ENCODE measurements around the gene RRM2.

The RRM2 gene

DNA sequence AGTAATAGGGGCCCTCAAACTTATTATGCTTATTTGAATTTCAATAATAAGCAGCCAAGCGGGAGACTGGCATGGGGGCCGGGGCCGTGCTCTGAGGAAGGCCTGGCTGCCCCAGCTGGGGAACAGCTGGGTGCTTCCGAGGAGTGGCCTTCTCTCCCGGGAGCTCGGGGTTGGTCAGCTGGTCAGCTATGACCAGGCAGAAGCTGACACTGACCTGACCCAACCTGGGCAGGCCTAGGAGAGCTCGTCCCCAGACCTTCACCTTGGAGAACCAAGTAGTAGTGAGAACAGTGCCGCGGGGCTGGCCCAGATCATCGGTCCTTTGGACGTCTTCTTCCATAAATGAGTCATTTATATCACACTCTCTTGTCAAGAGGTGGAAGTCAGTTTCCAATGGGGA is 36.1 kb downstream of the RRM2 start:
- DNase-seq (ENCODE audit: low read depth): no peak

DNA sequence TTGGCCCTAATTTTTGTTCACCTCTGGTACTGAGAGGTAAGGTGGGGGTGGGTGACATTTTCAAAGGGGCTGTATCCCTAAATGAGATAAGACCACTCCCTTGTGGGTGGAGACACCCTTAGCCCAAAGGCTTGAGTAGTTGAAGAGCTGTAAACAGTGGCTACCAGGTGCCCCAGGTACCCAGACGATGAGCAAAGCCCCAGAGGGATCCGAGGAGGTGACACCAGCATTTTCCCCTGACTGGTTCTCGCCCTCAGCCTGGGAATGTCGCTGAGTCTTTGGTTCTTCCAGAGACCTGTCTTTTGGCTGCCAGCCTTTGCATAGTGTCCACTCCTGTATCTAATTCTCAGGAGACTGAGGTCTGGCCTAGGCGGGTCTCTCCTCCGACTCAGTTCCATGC is 36.5 kb downstream of the RRM2 start:
- DNase-seq (ENCODE audit: low read depth): no peak

DNA sequence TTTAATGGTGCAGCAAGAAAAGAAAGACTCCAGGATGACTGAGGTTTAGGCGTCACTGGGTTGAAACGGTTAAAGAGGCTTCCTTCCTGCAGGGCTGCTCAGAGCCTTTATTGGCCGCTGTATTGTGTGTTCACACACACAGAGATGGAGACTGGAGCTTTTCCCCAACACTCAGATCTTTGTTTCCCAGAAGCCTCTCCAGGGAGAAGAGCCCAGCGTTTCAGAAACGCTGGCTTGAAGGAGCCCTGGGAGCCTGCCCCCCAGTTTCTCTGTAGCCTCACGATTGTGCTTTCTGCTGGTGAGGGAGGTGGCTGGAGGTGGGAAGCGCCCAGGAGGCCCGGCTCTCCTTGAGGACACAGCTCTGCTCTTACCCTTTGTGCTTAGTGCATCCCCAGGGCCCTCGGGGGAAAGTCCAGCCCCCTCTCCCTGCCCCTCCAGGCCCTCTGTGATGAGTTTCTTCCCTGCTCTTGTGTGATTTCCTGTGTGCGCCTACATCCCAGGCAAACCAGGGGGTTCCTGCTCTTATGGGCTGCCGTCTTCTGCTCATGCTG is 37.1 kb downstream of the RRM2 start:
- no peak for DNase-seq (ENCODE audit: low read depth)

DNA sequence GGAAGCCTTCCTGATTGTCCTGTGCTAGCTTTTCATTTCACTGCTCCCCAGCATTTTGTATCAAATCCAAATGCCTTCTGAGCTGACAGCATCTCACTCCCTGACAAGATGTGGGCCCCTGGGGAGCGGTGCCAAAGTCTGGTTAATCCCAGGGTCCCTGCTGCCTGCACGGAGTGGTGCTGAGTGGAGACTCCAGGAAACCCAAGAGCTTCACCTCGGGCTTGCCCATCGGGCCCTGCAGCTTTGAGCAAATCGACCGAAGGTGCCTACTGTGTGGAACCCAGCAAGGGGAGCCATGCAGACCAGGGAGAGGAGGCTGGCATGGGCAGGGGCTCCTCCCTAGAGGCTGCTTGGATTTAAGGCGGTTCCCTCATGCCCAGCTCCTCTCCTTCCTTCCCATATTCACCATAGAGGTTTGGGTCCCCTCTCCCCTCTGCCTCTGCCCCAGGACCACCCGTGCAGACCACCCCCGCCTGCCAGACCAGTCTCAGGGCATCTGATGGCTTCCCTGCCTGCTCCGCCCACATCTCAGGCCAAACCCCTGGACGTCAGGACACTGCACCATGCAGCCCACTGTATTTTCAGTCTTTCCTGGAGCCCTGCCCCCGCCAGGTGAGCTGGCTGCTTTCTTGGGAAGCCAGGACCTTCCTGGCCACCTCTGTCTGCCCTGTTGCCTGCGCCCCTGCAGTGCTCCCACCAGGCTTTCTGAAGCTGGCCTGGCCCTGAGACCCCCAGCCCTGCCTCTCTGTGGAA is 37.8 kb downstream of the RRM2 start:
- DNase-seq (ENCODE audit: low read depth): no peak

DNA sequence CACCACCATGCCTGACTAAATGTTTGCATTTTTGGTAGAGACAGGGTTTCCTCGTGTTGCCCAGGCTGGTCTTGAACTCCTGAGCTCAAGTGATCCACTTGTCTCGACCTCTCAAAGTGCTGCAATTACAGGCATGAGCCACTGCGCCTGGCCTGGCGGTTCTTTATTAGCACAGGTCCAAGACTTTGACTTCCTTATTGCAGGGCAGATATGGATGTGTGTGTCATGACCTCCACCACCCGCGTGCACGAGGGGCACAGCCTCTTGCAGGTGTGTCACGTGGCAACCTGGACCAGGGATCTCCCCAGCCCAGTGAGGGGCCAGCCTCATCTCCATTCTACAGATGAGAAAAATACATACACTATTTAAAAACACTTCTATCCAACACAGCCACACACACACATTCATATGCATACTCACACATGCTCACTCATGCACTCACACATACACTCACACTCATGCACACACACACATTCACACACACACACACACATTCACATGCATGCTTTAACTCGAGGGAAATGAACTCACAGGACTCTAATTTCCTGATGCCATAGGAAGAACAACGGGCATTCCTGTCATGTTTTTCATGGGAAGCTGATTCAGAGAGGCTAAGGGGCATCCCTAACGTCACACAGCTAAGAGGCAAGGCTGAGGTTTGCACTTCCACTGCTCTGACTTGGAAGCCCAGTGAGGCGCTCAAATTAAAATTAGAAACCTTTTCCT is 38.8 kb downstream of the RRM2 start:
- peak; percentile 33 for DNase-seq (ENCODE audit: low read depth)

DNA sequence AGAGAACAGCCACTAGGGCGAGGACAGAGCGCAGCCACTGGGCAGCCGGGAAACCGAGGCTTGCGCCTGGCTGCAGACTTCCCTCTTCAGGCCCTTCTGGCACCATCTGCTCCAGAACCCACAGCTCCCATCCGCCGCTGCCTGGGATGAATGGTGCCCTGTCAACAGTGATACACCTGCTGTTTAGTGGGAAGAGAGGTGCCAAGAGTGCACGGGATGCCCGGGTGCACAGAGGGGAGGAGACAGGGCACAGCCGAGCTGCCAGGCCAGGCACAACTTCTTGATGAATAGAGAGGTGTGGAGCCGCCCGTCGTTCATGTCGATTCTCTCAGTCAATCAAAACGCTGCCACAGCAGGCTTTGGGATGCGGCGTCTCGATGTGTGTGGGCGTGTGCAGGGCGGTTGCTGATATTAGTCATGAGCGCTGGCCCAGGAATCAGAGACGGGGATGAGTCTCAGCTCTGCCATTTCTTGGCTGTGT is 39.5 kb downstream of the RRM2 start:
- no peak for DNase-seq (ENCODE audit: low read depth)

DNA sequence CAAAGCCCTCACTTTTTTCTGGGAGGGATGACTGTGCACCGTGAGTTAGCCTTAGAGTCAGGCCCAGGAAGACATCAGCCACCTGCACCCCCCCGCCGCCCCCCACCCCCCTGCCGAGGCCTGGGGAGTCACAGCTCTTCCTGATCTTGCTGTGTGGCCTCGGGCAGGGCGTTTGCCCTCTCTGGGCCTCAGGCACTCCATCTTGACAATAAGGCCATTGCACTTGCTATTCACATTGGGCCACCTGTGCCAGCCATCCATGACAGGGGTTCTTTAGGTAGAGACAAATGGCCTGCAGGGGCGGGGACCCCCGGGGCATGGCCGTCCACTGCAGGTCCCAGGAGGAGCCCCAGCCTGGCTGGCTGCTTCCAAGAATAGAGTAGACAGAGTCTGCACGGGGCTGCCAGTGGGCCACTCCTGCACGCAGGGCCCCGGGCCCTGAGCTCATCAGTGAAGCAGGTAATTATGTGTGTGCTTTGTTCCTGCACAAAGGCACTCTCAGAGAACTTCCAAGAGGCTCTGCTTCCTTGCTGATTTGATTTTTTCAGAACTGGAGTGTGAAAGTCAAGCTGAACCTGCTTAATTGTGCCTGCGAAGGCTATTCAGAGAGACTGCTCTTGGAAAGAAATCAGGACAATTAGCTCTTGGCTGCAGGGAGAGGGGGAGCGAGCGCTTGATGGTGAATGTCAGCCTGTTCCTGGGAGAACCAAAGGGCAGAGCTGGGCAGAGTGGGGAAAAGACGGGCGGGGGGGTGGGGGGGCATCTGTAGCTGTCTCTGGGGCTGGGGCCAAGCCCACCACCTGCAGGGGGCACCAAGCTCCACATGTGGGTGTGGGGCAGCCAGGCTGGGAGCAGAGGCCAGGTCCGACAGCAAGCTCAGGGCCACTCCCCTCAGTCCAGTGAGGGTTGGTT is 40.3 kb downstream of the RRM2 start:
- no peak for DNase-seq (ENCODE audit: low read depth)

DNA sequence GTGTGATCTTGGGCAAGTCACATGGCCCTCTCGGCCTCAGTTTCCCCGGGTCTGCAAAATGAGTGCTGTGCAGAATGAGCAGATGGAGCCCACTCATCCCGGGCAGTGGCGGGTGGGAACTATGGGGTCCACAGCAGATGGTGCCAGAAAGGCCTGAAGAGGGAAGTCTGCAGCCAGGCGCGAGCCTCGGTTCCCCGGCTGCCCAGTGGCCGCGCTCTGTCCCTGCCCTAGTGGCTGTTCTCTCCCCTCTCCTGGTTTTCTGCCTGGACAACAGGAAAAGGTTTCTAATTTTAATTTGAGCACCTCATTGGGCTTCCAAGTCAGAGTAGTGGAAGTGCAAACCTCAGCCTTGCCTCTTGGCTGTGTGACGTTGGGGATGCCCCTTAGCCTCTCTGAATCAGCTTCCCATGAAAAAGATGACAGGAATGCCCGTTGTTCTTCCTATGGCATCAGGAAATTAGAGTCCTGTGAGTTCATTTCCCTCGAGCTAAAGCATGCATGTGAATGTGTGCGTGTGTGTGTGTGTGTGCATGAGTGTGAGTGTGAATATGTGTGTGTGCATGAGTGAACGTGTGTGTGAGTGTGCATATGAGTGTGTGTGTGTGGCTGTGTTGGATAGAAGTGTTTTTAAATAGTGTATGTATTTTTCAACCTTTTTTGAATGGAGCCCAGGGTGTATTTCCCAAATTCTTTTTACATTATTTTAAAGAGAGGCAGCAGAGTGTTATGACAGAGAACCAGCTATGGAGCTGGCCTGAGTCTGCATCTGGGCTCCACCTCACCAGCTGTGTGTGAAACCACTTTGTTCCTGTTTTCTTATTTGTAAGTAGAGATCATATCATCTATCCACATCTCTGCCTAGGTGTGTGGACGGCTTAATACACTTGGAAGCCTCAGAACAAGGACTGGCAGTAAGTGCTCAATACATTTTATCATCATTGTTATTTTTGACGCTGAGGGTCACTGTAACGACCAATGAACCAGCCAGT is 41.3 kb downstream of the RRM2 start:
- peak; percentile 32 for DNase-seq (ENCODE audit: low read depth)

DNA sequence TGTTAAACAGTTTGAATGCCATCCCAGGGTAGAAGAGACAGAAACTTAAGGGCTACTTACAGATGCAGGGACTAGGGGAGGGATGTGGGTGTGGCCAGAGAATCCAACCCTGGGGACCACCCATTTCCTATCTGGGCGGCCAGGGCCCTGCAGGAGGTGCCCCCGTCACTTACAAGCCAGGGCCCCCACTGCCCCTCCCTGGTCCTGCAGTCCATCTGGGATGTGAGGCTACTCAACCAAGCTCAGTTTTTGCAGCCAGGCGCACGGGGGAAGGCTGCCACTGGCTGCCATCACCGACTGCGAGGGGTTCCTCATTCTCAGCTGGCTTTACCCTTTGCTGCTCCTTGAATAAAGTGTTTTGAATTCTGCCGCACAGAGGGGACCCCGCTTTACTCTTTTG is 42.1 kb downstream of the RRM2 start:
- DNase-seq (ENCODE audit: low read depth): no peak

DNA sequence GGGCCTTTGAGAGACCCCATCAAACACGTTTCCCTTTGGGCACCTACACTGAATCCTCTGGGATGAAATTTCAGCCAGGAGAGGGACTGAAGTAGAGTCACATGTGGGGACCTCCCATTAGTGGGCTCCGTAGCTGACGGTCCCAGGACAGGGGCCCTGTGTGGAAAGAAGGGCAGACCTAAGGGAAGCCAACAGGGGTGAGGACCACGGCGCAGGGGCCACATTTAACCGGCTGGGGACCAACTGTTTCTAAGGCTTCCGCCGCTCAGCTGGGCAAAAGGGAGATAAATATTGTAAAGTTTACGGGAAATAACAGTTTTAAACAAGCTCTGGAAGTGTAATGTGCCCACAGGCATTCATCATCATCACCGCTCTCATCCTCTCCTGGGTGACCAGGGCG is 42.7 kb downstream of the RRM2 start:
- DNase-seq (ENCODE audit: low read depth): no peak

DNA sequence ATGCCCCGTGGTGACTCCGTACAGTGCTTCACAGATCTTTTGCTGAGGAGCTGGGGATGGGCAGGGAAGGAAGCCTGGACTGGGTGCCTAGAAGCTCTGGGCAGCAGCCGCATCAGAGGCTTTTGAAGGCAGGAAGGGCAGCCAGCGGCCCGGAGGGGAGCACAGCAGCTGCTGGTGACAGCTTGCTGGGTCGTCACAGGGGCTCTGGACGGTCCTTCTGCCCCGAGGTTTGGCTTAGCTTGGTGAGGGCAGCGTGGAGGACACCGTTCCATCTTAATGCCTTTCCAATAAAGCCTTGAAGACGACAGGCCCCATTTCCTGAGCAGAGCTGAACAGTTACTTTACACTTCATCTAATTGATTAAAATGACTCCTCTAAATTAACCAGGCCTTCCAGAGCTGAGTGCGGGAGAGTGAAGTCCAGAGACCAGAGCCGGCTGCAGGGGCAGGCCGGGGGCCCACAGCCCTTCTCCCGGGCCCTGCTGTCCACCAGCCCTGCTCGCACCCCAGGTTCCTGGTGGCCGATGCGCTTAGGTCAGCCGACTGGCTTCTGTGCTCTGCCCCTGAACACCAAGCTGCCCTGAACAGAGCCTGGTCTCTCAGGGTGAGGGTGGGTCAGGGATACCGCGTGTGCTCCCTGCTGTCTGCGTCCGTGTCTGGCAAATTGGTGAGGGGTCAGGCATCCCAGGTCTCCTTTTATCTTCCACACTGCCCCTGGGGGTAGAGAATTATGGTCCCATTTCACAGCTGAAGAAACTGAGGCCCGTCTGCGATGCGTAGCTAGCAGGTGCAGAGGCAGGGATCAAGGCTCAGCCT is 43.5 kb downstream of the RRM2 start:
- DNase-seq (ENCODE audit: low read depth): no peak

DNA sequence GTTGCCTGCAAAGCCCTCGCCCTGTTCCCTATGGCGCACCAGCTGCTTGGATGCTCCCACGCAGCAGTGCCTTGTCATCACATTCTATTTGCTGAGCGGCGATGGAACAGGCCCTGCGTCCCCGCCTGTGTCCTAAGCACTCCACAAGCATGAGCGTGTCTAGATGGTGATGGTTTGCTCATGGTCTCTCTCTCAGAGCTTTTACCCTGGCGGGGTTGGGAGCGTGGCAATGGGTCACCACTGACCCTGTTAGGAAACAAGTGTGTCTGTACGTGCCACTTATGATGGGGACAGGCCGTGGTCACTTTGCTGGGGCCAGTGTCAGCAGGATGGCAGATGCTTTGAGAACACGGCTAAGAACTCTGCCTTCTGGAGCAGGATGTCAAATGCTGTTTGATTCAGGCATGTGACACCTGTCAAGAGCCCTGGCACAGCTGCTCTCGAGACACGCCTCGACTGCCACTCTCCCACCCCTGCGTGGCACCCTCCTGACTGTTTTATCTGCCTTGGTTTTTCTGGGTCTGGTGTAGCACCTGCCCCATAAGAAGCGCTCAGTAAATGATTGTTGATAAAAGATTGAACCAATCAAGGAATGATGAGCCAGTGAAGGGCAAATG is 44.2 kb downstream of the RRM2 start:
- no peak for DNase-seq (ENCODE audit: low read depth)

DNA sequence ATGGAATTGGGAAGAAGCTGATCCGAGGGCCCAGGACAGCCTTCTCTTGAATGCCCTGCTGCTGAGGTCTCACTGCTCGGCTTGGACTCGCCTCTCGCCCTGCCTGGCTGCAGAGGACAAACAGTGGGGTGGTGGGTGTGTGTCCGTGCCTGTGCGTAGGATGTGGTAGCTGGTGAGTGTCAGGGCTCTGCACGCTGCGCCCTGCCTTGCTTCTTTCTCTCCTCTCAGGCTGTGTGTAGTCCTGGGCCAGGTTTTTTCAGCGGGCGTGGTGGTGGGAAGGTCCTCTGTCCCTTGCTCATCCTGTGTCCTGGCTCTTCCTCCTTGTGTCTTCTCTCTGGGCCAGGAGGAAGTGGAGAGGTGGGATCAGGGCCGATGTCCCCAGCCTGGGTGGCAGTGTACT is 44.8 kb downstream of the RRM2 start:
- DNase-seq (ENCODE audit: low read depth): no peak

DNA sequence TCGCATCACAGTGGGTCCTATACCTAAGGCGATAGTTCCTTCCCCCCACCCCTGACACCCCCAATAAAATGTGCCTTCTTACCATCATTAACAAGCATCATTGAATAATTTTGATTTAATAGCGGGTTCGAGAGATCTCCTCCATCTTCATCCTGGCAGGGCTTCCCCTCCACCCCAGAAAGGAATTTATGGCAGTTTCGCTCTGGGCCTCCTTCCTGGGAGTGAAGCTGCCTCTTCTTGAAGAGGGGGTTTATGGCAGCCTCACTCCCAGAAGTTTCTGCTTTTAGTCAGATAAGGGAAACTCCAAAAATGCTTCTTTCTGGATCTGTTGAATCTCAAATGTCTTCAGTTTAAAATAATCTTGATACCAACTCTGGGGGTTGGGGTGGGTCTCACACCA is 45.7 kb downstream of the RRM2 start:
- DNase-seq (ENCODE audit: low read depth): peak; percentile 8

DNA sequence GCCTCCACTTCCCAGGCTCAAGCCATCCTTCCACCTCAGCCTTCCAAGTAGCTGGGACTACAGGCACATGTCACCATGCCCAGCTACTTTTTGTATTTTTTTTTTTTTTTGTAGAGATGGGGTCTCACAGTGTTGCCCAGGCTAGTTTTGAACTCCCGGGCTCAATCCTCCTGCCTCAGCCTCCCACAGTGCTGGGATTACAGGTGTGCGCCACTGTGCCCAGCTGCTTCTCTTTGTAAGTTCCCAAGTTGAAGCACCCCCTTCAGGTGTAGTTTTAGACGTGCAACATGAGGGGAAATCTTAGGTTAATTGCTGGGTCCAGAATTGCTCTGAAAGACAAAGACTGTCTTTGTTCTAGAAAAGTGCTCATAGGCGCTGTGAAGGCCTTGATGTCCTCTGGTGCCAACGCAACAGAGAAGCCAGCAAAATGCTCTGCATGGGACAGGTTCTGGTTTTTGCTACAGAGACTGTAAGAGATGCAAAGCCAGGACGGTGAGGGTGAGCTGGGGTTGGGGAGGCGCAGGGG is 46.6 kb downstream of the RRM2 start:
- DNase-seq (ENCODE audit: low read depth): no peak

DNA sequence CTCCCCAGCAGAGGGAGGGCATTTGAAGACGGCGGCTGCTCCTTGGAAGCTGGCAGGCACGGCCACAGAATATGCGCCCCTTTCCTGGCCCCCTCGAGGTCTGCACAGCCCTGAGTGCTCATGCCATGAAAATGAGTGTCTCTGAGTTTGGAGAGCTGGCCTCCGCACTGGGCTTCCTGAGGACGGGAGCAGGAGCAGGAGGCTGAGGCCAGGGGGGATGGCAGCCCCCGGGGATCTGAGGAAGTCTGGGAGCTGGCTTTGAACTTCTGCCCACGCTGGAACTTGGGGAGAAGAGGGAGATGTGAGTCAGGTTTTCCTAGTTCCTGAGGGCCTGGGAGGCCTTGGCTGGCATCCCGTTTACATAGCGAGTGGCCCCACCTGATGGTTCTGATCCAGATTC is 47.0 kb downstream of the RRM2 start:
- peak; percentile 25 for DNase-seq (ENCODE audit: low read depth)

DNA sequence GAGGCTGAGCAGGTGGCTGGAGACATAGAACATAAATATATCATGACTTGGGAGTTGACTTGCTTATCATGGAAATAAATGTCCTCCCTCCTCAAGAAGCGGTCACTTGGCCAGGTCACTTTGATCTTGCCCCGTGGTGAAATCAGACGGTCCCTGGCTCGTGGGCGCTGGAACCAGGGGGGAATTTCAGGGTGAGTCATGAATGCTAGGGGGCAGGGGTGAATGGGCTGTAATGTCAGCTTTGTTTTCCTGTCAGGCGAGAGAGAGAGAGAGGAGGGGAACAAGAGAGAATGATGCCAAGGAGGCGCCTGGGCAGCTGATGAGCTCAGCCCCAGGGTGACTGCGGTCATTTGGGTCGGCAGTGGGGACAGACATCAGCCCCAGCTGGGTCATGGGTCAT is 47.7 kb downstream of the RRM2 start:
- DNase-seq (ENCODE audit: low read depth): peak; percentile 57

DNA sequence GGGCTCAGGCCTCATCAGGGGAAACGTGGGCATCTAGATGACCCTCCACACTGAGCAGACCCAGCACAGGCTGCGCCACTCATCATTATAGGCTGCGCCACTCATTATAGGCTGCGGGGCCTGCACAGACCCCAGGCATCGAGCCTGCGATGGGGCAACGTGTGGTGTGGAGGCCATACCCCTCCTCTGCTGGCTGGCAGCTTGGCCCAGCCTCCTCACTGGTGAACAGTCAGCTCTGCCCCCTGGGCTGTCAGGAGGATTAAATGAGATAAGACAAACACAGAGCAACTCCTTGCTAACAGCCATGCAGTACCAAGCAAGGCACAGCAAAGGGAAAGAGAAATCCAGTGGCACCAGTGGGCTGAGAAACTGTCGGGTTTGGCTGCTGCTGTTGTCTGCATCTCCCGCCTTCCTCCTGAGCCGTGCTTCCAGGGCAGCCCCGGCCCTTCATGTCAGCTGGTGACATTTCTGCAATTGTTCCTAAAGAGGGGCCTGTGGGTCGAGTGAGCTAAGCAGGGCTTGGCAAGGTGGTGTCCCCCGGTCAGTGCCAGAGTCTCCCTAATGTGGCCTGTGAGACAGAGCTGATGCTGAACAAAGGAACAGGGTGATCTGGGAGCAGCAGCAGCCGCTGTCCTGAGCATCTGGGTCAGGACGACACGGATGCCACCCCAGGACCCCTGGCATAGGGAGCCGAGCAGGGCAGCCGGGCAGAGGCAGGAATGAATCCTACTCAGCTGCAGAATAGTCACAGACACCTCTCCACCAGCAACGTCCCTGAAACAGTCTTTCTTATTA is 48.7 kb downstream of the RRM2 start:
- no peak for DNase-seq (ENCODE audit: low read depth)

All from EH (cell line).